ENCODE data around the gene HMGN5.

The HMGN5 gene

GRCh38 chrX:81120258-81120935 is 81.3 kb downstream of the HMGN5 start:
- DNase-seq (ENCODE audit: low read depth) = no peak

- no peak for DNase-seq (ENCODE audit: low read depth)
Observed at GRCh38 chrX:81114757-81115156, 87.0 kb downstream of the HMGN5 start.

GRCh38 chrX:81110286-81110685 is 91.4 kb downstream of the HMGN5 start:
- no peak for DNase-seq (ENCODE audit: low read depth)

- DNase-seq (ENCODE audit: low read depth) = no peak
Observed at GRCh38 chrX:81082649-81083048, 119.1 kb downstream of the HMGN5 start.
